ENCODE data around the gene TMCC3.
A peak's percentile ranks its signal among the peaks of the same experiment; 100 is the strongest.
"Not testable (repeated sequence)": the region's sequence is repeated elsewhere in the genome, so short reads cannot be mapped to it uniquely, and the experiment has no call there.

Gene TMCC3

DNA sequence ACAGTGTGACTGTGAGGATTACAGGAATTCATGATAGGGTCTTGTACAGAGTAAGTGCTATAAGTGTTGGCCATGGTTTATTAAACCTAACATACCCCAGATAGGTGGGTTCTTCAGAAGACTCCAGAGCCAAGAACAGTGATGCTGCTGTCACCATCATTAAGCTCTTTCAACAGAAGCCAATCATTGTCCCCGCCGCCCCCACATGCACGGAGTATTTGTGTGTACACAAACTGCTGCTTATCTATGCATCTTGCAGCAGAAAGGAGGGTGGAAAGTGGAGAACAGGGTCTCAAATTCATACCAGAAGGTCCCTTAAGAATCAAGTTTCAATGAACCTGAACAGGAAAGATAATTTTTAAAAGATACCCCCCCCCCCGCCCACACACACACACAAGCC, 51.2 kb downstream of the TMCC3 start:
- DNase-seq (ENCODE audit: low spot score) = no peak

GRCh38 chr12:94597268-94597667, 53.1 kb downstream of the TMCC3 start:
- DNase-seq (ENCODE audit: low spot score) = no peak

DNA sequence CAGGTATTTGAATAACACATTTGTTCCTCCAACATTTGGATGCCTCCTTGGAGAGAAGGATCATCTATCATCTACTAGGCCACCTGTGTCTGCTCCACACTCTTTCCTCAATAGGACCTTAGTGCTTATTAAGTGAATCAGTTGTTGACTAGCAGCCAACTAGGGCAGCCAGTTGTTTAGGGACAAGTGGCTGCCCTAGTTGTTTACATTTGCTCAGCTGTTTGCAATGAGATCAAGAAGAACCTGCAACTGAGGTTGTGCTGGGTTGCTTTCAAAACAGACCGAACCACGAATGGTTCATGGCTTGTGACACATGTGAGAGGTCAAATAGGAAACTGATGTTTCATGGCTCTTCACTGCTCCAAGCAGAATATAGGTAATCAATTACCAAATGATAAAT, 53.8 kb downstream of the TMCC3 start:
- no peak for DNase-seq (ENCODE audit: low spot score)

- no peak for DNase-seq (ENCODE audit: low spot score)
Observed at GRCh38 chr12:94595152-94595551, 55.2 kb downstream of the TMCC3 start.

- no peak for DNase-seq (ENCODE audit: low spot score)
Observed at GRCh38 chr12:94594443-94594825, 55.9 kb downstream of the TMCC3 start.

DNA sequence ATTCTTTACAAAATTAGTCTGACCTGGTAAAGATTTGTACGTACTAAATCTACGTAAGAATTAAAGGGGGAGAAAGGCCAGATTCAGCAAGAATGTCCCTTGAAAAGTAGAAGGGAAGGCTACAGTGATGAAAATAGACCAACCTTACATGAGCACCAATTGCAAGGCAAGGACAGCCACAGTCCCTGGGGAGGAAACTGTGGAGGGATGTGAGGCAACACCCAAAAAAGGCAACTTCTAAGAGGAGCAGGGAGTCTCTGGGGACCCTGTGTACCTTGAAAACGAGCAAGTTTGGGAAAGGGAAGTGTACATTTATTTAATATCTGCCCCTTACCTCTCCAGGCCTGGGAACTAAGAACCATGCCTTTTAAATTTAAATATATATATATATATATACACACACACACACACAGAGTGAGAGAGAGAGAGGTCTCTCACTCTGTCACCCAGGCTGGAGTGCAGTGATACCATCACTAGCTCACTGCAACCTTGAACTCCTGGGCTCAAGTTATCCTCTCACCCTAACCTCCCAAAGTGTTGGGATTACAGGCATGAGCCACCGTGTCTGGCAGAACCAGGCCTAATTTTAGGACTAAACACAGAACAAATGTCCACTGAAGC, 56.4 kb downstream of the TMCC3 start:
- DNase-seq (ENCODE audit: low spot score) = no peak

GRCh38 chr12:94592723-94593122, 57.6 kb downstream of the TMCC3 start:
- DNase-seq (ENCODE audit: low spot score) = not testable (repeated sequence)

DNA sequence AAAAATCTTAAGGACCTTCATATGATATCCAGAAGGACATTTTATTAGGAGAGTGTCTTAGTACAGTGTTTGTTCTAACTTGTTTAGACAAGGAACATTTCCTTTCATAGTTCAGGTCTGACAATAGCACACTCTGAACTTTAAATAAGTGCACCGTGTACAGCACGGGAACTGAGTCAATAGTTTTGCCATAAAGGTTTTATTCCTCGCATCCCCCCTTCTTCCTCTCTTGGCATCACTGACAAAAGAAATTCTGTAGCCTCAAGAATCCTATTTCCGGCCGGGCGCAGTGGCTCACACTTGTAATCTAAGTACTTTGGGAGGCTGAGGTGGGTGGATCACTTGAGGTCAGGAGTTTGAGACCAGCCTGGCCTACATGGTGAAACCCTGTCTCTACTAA, 58.3 kb downstream of the TMCC3 start:
- no peak for DNase-seq (ENCODE audit: low spot score)

- no peak for DNase-seq (ENCODE audit: low spot score)
Observed at GRCh38 chr12:94590428-94590827, 59.9 kb downstream of the TMCC3 start.

- DNase-seq (ENCODE audit: low spot score) = no peak
Observed at GRCh38 chr12:94589591-94590001, 60.8 kb downstream of the TMCC3 start.

DNA sequence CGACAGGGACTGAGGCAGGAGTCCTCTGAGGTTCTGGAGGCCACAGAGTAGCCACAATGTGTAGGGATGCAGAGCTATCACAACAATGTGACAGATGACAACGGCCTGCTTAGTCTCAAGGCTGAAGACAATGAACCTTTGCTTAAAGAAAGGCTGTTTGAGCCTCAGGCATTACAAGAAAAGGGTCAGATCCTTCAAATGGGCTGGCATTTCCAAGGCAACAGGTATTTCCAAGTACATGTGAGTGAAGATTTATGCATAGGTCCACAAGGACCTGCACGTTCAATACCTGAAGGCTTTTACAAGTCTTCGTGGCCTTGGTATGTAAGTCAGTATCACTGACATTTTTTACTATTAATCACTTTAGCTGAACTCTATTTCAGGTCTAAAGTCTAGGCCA, 62.0 kb downstream of the TMCC3 start:
- DNase-seq (ENCODE audit: low spot score) = no peak

GRCh38 chr12:94587266-94588241, 62.8 kb downstream of the TMCC3 start:
- no peak for DNase-seq (ENCODE audit: low spot score)

- DNase-seq (ENCODE audit: low spot score) = no peak
Observed at GRCh38 chr12:94586589-94587259, 63.6 kb downstream of the TMCC3 start.

- DNase-seq (ENCODE audit: low spot score) = no peak
Observed at GRCh38 chr12:94585626-94586025, 64.7 kb downstream of the TMCC3 start.

- no peak for DNase-seq (ENCODE audit: low spot score)
Observed at GRCh38 chr12:94584377-94584776, 66.0 kb downstream of the TMCC3 start.

DNA sequence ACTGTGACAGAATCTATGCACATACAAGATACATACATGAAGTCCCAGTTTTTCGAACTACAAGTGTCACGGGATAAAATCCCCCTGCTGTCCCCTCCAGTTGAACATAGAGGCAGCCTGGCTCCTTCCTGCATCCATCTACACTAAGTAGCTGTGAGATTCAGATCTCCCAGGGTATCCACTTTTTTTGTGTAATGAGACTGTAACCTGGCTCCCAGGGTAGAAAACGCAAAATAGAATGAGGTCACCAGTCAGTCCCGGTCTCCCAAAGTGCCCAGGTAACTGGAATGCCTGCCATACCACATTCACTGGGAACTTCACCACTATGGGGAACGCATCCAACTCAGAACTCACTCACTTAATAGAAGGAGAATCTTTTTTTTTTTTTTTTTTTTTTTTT, 67.8 kb downstream of the TMCC3 start:
- no peak for DNase-seq (ENCODE audit: low spot score)

- no peak for DNase-seq (ENCODE audit: low spot score)
Observed at GRCh38 chr12:94575645-94576403, 74.5 kb downstream of the TMCC3 start.

DNA sequence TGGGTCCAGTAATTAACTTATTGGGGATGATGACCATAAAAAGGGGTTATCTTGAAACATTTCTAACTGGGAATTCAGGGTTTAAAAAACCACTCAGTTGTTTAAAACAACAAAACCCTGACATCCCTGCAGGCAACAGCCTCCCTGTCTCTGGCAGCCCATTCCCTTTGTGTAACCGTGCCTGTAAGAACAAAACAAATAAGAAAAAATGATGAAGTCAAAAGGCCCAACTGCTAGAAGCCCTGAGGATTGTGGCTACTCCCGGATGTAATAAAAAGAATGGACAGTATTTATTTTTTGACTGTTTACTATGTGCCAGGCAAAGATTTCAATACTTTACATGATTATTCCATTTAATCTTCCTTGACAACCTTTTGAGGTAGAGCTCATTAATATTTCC, 75.3 kb downstream of the TMCC3 start:
- DNase-seq (ENCODE audit: low spot score) = no peak

DNA sequence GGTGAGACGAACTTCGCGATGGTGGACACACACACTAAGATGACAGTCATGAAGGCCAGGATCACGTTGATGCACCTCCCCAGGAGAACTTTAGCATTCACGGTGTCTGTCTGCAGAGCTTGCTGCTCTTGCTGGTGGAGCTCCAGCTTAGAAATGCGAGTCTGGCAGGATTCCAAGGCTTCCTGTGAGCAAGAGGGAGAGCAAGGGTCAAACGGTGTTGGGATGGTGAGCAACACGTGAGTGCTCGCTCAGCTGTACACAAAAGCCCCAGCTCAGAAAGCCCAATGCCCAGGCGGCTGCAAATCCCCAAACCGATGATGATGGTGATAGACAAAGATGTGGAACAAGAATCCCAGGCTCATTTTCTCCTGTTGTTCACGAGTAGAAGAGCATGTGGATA, 78.8 kb downstream of the TMCC3 start:
- DNase-seq (ENCODE audit: low spot score) = peak; percentile 18

DNA sequence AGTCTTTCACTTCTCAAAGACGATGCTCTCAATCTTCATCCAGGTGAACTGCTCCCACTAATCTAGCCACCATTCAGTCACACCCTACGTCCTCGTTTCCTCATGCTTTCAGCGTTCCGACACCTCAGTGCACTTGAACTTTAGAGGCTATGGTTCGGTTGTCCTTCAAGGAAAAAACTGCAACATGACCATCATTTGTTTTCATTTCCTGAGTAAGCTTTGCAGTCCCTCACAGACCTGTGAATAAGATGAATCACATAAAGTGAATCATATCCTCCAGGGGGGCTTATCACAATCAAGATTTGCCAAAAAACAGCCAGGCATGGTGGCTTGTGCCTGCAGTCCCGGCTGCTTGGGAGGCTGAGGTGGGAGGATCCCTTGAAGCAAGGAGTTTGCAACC, 80.2 kb downstream of the TMCC3 start:
- DNase-seq (ENCODE audit: low spot score) = no peak

DNA sequence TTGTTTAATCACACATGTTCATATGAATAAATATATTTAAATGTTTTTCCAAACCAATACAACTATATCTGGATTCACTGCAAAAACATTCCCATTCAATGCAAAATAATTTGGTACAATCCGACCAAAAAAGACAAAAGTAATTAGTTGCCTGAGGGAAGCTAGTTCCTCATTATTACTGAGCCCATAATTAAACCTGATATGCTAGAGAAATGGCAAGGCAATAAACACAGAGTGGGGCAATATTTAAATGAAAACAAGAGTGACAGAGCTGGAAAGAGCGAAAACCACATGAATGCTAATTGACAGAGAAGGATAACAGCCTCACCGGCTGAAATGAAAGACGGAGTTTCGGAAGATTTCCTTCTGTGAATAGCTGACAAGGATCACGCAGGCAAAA, 82.6 kb downstream of the TMCC3 start:
- no peak for DNase-seq (ENCODE audit: low spot score)

DNA sequence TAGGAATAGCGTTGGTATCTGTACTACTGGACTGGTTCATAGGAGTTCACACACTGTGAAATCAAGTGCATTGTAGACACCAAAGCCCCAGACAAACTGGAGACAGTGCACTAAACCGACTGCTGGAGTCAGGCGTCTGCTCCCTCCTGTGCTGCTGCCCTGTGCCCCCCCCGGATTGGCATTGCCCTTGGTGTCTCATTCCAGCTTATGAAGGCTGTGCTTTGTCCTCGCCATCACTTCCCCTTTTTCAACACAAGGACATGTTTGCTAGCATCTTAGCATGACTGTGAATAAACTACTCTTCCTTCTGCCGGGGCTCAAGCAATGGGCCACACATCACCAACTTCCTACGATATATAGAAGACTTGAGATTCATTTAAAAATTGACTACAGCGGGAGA, 84.0 kb downstream of the TMCC3 start:
- no peak for DNase-seq (ENCODE audit: low spot score)
